Stimulated activated naive CD8-positive, alpha-beta T cell treated with anti-CD3 and anti-CD28 coated beads, Interleukin-15, Interleukin-2, amounts not matched to agents 100 ng/mL and 50 ng/mL, for 24 hours (primary cell): ENCODE data around the gene LPCAT2.

Source experiments
- H3K27ac Mint-ChIP-seq: one replicate; pipeline ENCODE4 v1.8.0; 2021; ENCODE audit warnings: mild to moderate bottlenecking, mixed read lengths
- H3K27me3 Mint-ChIP-seq: one replicate; pipeline ENCODE4 v1.8.0; 2021; ENCODE audit warnings: mixed read lengths
- H3K36me3 Mint-ChIP-seq: one replicate; pipeline ENCODE4 v1.8.0; 2021; ENCODE audit warnings: low read depth, mixed read lengths
- H3K4me1 Mint-ChIP-seq: one replicate; pipeline ENCODE4 v1.8.0; 2021; ENCODE audit warnings: low read depth, mixed read lengths
- H3K4me3 Mint-ChIP-seq: one replicate; pipeline ENCODE4 v1.8.0; 2021; ENCODE audit warnings: mild to moderate bottlenecking, mixed read lengths
- H3K9me3 Mint-ChIP-seq: one replicate; pipeline ENCODE4 v1.8.0; 2021; ENCODE audit warnings: mixed read lengths

LPCAT2 gene

GRCh38 chr16:55508941-55509931, at the start of gene LPCAT2:
LPCAT2 (plus strand) TSS chr16:55509072; CDS start chr16:55509182, 110 bp downstream.
- peak within 1 kb of the TSS; percentile 20 for H3K4me3 Mint-ChIP-seq
- H3K36me3 Mint-ChIP-seq: no peaks in the 10 kb centered on the region
- H3K4me1 Mint-ChIP-seq: peaks cover 5% of the 10 kb centered on the region
- peaks cover 52% of the 10 kb centered on the region for H3K27me3 Mint-ChIP-seq
- H3K9me3 Mint-ChIP-seq: peaks cover 8% of the 10 kb centered on the region
- H3K27ac Mint-ChIP-seq: no peak within 1 kb of the TSS

- no peaks in the 10 kb centered on the region for H3K9me3 Mint-ChIP-seq
- H3K36me3 Mint-ChIP-seq: no peaks in the 10 kb centered on the region
- H3K4me1 Mint-ChIP-seq: no peaks in the 10 kb centered on the region
- peaks cover 2% of the 10 kb centered on the region for H3K27me3 Mint-ChIP-seq
- H3K4me3 Mint-ChIP-seq: no peak overlapping the region
- no peak overlapping the region for H3K27ac Mint-ChIP-seq
These were observed 46.6 kb upstream of the LPCAT2 start for GRCh38 chr16:55462241-55462640.

- H3K27me3 Mint-ChIP-seq: peaks cover 2% of the 10 kb centered on the region
- H3K4me3 Mint-ChIP-seq: no peak overlapping the region
- H3K9me3 Mint-ChIP-seq: no peaks in the 10 kb centered on the region
- no peak overlapping the region for H3K27ac Mint-ChIP-seq
- no peaks in the 10 kb centered on the region for H3K36me3 Mint-ChIP-seq
- H3K4me1 Mint-ChIP-seq: no peaks in the 10 kb centered on the region
These were observed 44.5 kb upstream of the LPCAT2 start for GRCh38 chr16:55464375-55464774.

GRCh38 chr16:55465077-55465896, 43.6 kb upstream of the LPCAT2 start:
- H3K9me3 Mint-ChIP-seq: no peaks in the 10 kb centered on the region
- peaks cover 2% of the 10 kb centered on the region for H3K27me3 Mint-ChIP-seq
- no peaks in the 10 kb centered on the region for H3K4me1 Mint-ChIP-seq
- H3K27ac Mint-ChIP-seq: no peak overlapping the region
- H3K4me3 Mint-ChIP-seq: no peak overlapping the region
- no peaks in the 10 kb centered on the region for H3K36me3 Mint-ChIP-seq

GRCh38 chr16:55466209-55466608, 42.7 kb upstream of the LPCAT2 start:
- Mint-ChIP-seq H3K9me3 (no peaks in the 10 kb centered on the region), H3K36me3 (no peaks in the 10 kb centered on the region), H3K4me3 (no peak overlapping the region), H3K27ac (no peak overlapping the region), H3K4me1 (peaks cover under 1% of the 10 kb centered on the region), H3K27me3 (peaks cover 4% of the 10 kb centered on the region)

GRCh38 chr16:55467898-55468297, 41.0 kb upstream of the LPCAT2 start:
- H3K27ac Mint-ChIP-seq: no peak overlapping the region
- H3K36me3 Mint-ChIP-seq: no peaks in the 10 kb centered on the region
- H3K9me3 Mint-ChIP-seq: no peaks in the 10 kb centered on the region
- no peak overlapping the region for H3K4me3 Mint-ChIP-seq
- H3K27me3 Mint-ChIP-seq: peaks cover 6% of the 10 kb centered on the region
- peaks cover 3% of the 10 kb centered on the region for H3K4me1 Mint-ChIP-seq

- no peaks in the 10 kb centered on the region for H3K36me3 Mint-ChIP-seq
- no peaks in the 10 kb centered on the region for H3K9me3 Mint-ChIP-seq
These were observed 40.4 kb upstream of the LPCAT2 start for GRCh38 chr16:55468352-55468990.

GRCh38 chr16:55469821-55470532, 38.9 kb upstream of the LPCAT2 start:
- Mint-ChIP-seq H3K4me1 (peaks cover 3% of the 10 kb centered on the region), H3K36me3 (no peaks in the 10 kb centered on the region), H3K27ac (no peak overlapping the region), H3K9me3 (no peaks in the 10 kb centered on the region), H3K27me3 (peaks cover 10% of the 10 kb centered on the region), H3K4me3 (no peak overlapping the region)

More at GRCh38 chr16:55468352-55468990, 40.4 kb upstream of the LPCAT2 start:
- Mint-ChIP-seq H3K27me3 (peaks cover 6% of the 10 kb centered on the region), H3K4me3 (no peak overlapping the region), H3K4me1 (peaks cover 3% of the 10 kb centered on the region), H3K27ac (no peak overlapping the region)

- Mint-ChIP-seq H3K27ac (no peak overlapping the region), H3K4me1 (peaks cover 3% of the 10 kb centered on the region), H3K36me3 (no peaks in the 10 kb centered on the region)
These were observed 38.1 kb upstream of the LPCAT2 start for GRCh38 chr16:55470533-55471371.

GRCh38 chr16:55471448-55472097, 37.3 kb upstream of the LPCAT2 start:
- Mint-ChIP-seq H3K27me3 (peaks cover 10% of the 10 kb centered on the region), H3K27ac (no peak overlapping the region), H3K4me3 (no peak overlapping the region), H3K4me1 (peaks cover 3% of the 10 kb centered on the region), H3K36me3 (no peaks in the 10 kb centered on the region), H3K9me3 (no peaks in the 10 kb centered on the region)

More at GRCh38 chr16:55470533-55471371, 38.1 kb upstream of the LPCAT2 start:
- no peaks in the 10 kb centered on the region for H3K9me3 Mint-ChIP-seq
- no peak overlapping the region for H3K4me3 Mint-ChIP-seq
- peaks cover 10% of the 10 kb centered on the region for H3K27me3 Mint-ChIP-seq

- Mint-ChIP-seq H3K9me3 (no peaks in the 10 kb centered on the region), H3K4me3 (no peak overlapping the region), H3K36me3 (no peaks in the 10 kb centered on the region), H3K27me3 (peaks cover 28% of the 10 kb centered on the region), H3K27ac (no peak overlapping the region), H3K4me1 (peaks cover 3% of the 10 kb centered on the region)
These were observed 35.3 kb upstream of the LPCAT2 start for GRCh38 chr16:55473587-55473986.

- Mint-ChIP-seq H3K27ac (no peak overlapping the region), H3K27me3 (peaks cover 36% of the 10 kb centered on the region), H3K9me3 (no peaks in the 10 kb centered on the region), H3K4me1 (peaks cover 3% of the 10 kb centered on the region), H3K4me3 (no peak overlapping the region), H3K36me3 (no peaks in the 10 kb centered on the region)
These were observed 34.1 kb upstream of the LPCAT2 start for GRCh38 chr16:55474821-55475220.

GRCh38 chr16:55475919-55476318, 33.0 kb upstream of the LPCAT2 start:
- Mint-ChIP-seq H3K36me3 (no peaks in the 10 kb centered on the region), H3K4me3 (no peak overlapping the region), H3K27me3 (peaks cover 46% of the 10 kb centered on the region), H3K9me3 (no peaks in the 10 kb centered on the region), H3K27ac (no peak overlapping the region), H3K4me1 (peaks cover 3% of the 10 kb centered on the region)
